ENCODE results near the gene SMYD2. TPM values are rescaled to one million over a fixed set of nuclear protein-coding genes. Genes with fewer than 3 reads are reported as not detected.

SMYD2 gene
- total and polyA plus RNA-seq, 2 of the 8 experiments (the other 6 are each of a cell fraction or from before 2014, with no cell fraction given), result 3.0 to 5.2 TPM

DNA sequence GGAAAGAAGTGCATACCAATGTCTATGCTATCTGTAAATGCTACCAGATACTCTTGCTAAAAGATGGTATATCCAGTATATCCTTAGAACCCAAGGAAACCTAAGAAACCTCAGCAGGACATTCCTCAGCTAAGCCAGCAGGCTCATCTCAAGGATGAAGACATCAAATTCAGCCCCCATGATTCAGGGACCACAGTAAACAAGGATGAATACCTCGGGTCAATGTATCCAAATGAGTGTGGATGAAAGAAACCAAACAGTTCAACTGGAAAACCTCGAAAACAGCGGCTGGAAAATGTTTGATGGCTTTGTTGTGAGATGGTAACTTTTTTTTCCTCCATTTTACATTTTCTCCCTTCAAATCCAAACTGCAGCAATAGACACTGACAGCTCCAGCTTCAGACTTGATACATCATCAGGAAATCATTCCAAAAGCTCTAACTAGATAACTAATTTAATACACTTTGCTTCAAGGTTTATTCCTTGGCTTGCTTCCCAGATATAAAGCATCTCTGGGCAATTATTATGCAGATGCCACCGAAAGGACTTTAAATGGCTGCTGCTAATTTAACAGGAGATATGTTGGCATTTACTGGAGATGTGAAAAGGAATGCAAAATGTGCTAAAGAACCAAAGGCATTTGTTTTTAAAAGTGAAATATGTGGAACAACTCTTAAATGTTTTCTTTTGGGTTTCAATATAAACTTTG is 73.6 kb downstream of the SMYD2 start (continued):
- TF ChIP-seq, protein P1, sequence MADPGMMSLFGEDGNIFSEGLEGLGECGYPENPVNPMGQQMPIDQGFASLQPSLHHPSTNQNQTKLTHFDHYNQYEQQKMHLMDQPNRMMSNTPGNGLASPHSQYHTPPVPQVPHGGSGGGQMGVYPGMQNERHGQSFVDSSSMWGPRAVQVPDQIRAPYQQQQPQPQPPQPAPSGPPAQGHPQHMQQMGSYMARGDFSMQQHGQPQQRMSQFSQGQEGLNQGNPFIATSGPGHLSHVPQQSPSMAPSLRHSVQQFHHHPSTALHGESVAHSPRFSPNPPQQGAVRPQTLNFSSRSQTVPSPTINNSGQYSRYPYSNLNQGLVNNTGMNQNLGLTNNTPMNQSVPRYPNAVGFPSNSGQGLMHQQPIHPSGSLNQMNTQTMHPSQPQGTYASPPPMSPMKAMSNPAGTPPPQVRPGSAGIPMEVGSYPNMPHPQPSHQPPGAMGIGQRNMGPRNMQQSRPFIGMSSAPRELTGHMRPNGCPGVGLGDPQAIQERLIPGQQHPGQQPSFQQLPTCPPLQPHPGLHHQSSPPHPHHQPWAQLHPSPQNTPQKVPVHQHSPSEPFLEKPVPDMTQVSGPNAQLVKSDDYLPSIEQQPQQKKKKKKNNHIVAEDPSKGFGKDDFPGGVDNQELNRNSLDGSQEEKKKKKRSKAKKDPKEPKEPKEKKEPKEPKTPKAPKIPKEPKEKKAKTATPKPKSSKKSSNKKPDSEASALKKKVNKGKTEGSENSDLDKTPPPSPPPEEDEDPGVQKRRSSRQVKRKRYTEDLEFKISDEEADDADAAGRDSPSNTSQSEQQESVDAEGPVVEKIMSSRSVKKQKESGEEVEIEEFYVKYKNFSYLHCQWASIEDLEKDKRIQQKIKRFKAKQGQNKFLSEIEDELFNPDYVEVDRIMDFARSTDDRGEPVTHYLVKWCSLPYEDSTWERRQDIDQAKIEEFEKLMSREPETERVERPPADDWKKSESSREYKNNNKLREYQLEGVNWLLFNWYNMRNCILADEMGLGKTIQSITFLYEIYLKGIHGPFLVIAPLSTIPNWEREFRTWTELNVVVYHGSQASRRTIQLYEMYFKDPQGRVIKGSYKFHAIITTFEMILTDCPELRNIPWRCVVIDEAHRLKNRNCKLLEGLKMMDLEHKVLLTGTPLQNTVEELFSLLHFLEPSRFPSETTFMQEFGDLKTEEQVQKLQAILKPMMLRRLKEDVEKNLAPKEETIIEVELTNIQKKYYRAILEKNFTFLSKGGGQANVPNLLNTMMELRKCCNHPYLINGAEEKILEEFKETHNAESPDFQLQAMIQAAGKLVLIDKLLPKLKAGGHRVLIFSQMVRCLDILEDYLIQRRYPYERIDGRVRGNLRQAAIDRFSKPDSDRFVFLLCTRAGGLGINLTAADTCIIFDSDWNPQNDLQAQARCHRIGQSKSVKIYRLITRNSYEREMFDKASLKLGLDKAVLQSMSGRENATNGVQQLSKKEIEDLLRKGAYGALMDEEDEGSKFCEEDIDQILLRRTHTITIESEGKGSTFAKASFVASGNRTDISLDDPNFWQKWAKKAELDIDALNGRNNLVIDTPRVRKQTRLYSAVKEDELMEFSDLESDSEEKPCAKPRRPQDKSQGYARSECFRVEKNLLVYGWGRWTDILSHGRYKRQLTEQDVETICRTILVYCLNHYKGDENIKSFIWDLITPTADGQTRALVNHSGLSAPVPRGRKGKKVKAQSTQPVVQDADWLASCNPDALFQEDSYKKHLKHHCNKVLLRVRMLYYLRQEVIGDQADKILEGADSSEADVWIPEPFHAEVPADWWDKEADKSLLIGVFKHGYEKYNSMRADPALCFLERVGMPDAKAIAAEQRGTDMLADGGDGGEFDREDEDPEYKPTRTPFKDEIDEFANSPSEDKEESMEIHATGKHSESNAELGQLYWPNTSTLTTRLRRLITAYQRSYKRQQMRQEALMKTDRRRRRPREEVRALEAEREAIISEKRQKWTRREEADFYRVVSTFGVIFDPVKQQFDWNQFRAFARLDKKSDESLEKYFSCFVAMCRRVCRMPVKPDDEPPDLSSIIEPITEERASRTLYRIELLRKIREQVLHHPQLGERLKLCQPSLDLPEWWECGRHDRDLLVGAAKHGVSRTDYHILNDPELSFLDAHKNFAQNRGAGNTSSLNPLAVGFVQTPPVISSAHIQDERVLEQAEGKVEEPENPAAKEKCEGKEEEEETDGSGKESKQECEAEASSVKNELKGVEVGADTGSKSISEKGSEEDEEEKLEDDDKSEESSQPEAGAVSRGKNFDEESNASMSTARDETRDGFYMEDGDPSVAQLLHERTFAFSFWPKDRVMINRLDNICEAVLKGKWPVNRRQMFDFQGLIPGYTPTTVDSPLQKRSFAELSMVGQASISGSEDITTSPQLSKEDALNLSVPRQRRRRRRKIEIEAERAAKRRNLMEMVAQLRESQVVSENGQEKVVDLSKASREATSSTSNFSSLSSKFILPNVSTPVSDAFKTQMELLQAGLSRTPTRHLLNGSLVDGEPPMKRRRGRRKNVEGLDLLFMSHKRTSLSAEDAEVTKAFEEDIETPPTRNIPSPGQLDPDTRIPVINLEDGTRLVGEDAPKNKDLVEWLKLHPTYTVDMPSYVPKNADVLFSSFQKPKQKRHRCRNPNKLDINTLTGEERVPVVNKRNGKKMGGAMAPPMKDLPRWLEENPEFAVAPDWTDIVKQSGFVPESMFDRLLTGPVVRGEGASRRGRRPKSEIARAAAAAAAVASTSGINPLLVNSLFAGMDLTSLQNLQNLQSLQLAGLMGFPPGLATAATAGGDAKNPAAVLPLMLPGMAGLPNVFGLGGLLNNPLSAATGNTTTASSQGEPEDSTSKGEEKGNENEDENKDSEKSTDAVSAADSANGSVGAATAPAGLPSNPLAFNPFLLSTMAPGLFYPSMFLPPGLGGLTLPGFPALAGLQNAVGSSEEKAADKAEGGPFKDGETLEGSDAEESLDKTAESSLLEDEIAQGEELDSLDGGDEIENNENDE (IDR thresholded peaks at IDR 0.05; ENCODE audit: insufficient replicate concordance, low read length), result no peak
- TF ChIP-seq PHF8 (conservative IDR thresholded peaks at IDR 0.05; ENCODE audit: low read depth, low read length), result no peak
- TF ChIP-seq EGR1 (IDR thresholded peaks at IDR 0.05; ENCODE audit: borderline replicate concordance, low read depth, low read length), result no peak
- TF ChIP-seq TAF7 (optimal IDR thresholded peaks at IDR 0.05; ENCODE audit: borderline replicate concordance, low read depth, low read length), result no peak
- no peak for TF ChIP-seq NANOG (IDR thresholded peaks at IDR 0.05; ENCODE audit: insufficient read depth, low read depth, low read length, poor library complexity, severe bottlenecking)
- TF ChIP-seq, protein P2, sequence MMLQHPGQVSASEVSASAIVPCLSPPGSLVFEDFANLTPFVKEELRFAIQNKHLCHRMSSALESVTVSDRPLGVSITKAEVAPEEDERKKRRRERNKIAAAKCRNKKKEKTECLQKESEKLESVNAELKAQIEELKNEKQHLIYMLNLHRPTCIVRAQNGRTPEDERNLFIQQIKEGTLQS (IDR thresholded peaks at IDR 0.05; ENCODE audit: insufficient read depth, low read depth, low read length), result no peak
- no peak for TF ChIP-seq RFX5 (IDR thresholded peaks at IDR 0.05; ENCODE audit: borderline replicate concordance, low read depth, low read length)
- TF ChIP-seq NRF1 (IDR thresholded peaks at IDR 0.05; ENCODE audit: low read depth, low read length), result no peak
- TF ChIP-seq GTF2F1 (IDR thresholded peaks at IDR 0.05; ENCODE audit: borderline replicate concordance, low read depth, low read length), result no peak
- TF ChIP-seq HDAC6 (IDR thresholded peaks at IDR 0.05; ENCODE audit: low read depth, low read length), result no peak

All from H1 (cell line).